Embryonic facial prominence (tissue), 1 donor: ENCODE results near the gene ANXA4.

Experiments used
- DNase-seq: peaks from one replicate; pipeline ENCODE4 v3.0.0-alpha.2; 2016; ENCODE audit errors: extremely low spot score

ANXA4 gene

DNA sequence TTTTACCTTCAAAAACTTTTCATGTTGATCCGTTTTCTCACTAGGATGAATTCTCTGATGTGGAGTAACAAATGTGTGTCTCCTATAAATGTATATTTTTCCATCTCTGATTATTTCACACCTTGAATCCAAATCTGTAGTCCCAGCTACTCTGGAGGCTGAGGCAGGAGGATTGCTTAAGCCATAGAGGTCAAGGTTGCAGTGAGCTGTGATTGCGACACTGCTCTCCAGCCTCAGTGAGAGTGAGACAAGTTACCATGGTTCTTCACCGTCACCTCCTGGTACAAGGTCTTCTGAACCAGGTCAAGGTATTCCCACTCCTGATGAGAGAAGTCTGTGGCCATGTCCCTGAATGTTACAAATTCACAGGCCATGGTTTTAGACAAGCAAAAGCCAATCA is 102.6 kb downstream of the ANXA4 start:
- no peak for DNase-seq

DNA sequence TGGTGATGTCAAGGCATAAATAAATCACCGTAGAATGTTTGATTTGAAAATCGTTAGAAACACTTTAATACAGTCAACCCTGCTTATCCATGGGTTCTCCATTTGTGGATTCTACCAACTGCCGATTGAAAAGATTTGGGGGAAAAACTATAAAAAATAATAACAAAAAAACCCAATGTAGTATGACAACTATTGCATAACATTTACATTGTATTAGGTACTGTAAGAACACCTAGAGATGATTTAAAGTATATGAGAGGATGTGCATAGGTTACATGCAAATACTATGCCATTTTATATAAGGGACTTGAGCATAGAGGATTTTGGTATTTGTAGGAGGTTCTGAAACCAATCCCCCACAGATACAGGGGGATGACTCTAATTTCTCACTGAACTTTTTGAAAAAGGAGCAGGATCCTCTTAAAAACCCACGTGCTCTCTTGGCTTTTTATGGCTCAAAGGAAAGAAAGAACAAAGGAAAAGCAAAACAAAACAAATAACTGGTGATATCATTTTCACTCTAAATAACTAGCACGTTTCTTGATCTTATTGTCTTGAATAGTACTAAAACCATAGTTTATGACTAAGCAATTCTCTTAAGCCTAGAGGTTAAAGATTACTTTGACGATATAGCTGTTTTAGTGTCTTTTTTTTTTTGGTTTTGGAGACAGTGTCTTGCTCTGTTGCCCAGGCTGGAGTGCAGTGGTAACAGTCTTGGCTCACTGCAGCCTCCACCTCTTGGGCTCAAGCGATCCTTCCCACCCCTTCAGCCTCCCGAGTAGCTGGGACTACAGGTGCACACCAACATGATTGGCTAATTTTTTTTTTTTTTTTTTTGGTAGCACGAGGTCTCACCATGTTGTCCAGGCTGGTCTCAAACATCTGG is 104.5 kb downstream of the ANXA4 start:
- no peak for DNase-seq

DNA sequence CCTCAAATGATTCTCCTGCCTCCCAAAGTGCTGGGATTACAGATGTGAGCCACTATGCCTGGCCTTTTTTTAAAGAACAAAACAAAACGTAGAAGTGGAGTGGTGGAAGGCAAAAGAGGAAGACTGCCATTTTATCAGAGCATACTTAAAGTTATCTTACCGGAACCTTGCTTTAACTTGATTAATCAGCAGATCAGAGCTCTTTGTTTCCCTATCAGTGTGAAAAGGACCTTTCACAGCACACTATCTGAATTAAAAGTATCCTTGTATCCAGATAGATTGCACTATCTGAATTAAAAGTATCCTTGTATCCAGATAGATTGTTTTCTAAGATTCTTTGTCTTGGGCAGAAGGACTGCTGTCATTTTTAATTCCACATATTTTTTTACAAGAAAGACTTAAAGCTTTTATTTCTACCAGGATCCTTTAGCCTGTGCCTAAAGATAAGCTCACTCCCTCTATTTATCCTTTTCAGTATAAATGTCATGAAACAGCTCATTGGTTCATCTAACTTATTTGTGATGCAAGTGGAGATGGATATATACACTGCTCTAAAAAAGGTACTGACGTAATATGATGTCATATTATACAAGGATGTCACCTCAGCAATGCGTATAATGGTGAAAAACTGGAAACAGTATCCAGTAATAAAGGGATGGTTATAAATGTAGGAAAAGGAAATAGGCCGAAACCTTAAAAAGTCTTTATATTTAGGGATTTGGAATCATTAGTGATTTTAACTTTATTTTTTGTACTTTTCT is 105.3 kb downstream of the ANXA4 start:
- no peak for DNase-seq

DNA sequence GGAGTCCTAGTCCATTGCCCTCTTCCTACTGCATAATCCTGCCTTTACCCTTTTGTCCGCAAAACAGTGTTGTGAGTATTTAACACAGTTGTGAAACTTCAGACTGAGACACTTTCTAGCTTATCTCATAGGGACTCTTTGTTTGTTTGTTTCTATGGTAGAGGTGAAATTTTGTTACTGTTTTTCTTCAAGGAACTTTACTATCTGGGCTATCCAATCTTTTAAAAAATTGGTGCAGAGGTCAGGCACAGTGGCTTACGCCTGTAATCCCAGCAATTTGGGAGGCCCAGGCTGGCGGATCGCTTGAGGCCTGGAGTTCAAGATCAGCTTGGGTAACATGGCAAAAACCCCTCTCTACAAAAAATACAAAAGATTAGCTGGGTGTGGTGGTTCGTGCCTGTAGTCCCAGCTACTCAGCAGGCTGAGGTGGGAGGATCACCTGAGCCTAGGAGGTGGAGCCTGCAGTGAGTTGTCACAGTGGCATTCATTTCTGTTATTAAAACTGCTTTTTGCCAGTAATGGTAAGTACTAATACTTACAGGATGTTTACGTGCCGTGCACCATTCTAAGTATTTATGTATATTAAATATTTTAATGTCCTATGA is 106.4 kb downstream of the ANXA4 start:
- no peak for DNase-seq

- no peak for DNase-seq
Measured at GRCh38 chr2:69858261-69858660, 116.3 kb downstream of the ANXA4 start.

GRCh38 chr2:69863298-69863697 is 121.4 kb downstream of the ANXA4 start:
- no peak for DNase-seq
